Neural progenitor cell (in vitro differentiated cells): ENCODE data around the gene TECTA. TPM values are rescaled to one million over a fixed set of nuclear protein-coding genes. Genes with fewer than 3 reads are reported as not detected.
A peak's percentile ranks its signal among the peaks of the same experiment; 100 is the strongest.

Source experiments
- DNase-seq: peaks from one replicate; pipeline ENCODE4 v3.0.0-alpha.2; 2016; ENCODE audit warnings: low spot score
- H2AFZ ChIP-seq: fragments of 200-600 bp; sonication (generic); replicated peaks from 2 replicates; pipeline ENCODE4 v1.6.1; 2016; ENCODE audit warnings: antibody characterized with exemption
- H3F3A ChIP-seq: fragments of 200-600 bp; sonication (generic); 2 replicates; pipeline ENCODE4 v1.6.1; 2016; ENCODE audit warnings: antibody characterized with exemption, low read depth
- H3K27ac ChIP-seq: fragments of 200-600 bp; sonication (generic); 2 replicates; pipeline ENCODE4 v1.5.1; 2016; ENCODE audit warnings: mild to moderate bottlenecking
- H3K27me3 ChIP-seq: fragments of 200-600 bp; sonication (generic); 2 replicates; pipeline ENCODE4 v1.6.1; 2016; ENCODE audit warnings: mild to moderate bottlenecking, moderate library complexity
- H3K36me3 ChIP-seq: fragments of 200-600 bp; sonication (generic); 2 replicates; pipeline ENCODE4 v1.5.1; 2016
- H3K4me1 ChIP-seq: fragments of 200-600 bp; sonication (generic); 2 replicates; pipeline ENCODE4 v1.6.1; 2016; ENCODE audit warnings: mixed run types
- H3K4me2 ChIP-seq: fragments of 200-600 bp; sonication (generic); 2 replicates; pipeline ENCODE4 v1.6.1; 2016
- H3K4me3 ChIP-seq: fragments of 200-600 bp; sonication (generic); 2 replicates; pipeline ENCODE4 v1.5.1; 2016
- H3K79me2 ChIP-seq: fragments of 200-600 bp; sonication (generic); 2 replicates; pipeline ENCODE4 v1.6.1; 2016; ENCODE audit warnings: low read depth
- H3K9ac ChIP-seq: fragments of 200-600 bp; sonication (generic); 2 replicates; pipeline ENCODE4 v1.6.1; 2016
- H3K9me3 ChIP-seq: fragments of 200-600 bp; sonication (generic); 2 replicates; pipeline ENCODE4 v1.5.1; 2016; ENCODE audit warnings: low read depth
- H4K20me1 ChIP-seq: fragments of 200-600 bp; sonication (generic); 2 replicates; pipeline ENCODE4 v1.6.1; 2016; ENCODE audit warnings: low read depth
- H3K27ac Mint-ChIP-seq: 3 replicates; pipeline ENCODE4 v1.8.0; 2021; ENCODE audit warnings: mixed read lengths
- H3K27me3 Mint-ChIP-seq: 2 replicates; pipeline ENCODE4 v1.8.0; 2022; ENCODE audit warnings: low read depth, mild to moderate bottlenecking, inconsistent platforms, moderate library complexity, mixed read lengths; ENCODE audit not compliant: insufficient read depth
- H3K36me3 Mint-ChIP-seq: 3 replicates; pipeline ENCODE4 v1.8.0; 2021; ENCODE audit warnings: mixed read lengths
- H3K4me1 Mint-ChIP-seq: 3 replicates; pipeline ENCODE4 v1.8.0; 2021; ENCODE audit warnings: mixed read lengths
- H3K4me3 Mint-ChIP-seq: 3 replicates; pipeline ENCODE4 v1.8.0; 2021; ENCODE audit warnings: mild to moderate bottlenecking, moderate library complexity, mixed read lengths
- H3K9me3 Mint-ChIP-seq: 3 replicates; pipeline ENCODE4 v1.8.0; 2020; ENCODE audit warnings: mixed read lengths
- EZH2 ChIP-seq: fragments of 200-600 bp; sonication (generic); IDR thresholded peaks from 2 replicates; pipeline ENCODE4 v1.6.1; 2017; ENCODE audit warnings: antibody characterized with exemption, mild to moderate bottlenecking, moderate library complexity
- EZH2phosphoT487 ChIP-seq: fragments of 200-600 bp; sonication (generic); IDR thresholded peaks from 2 replicates; pipeline ENCODE4 v1.6.1; 2017; ENCODE audit warnings: antibody characterized with exemption
- total RNA-seq: library from RNA; depleted of rRNA; stranded (reverse); fragments of >200 nt; gene quantifications from 2 replicates; pipeline ENCODE4 v1.2.3, GENCODE V29; 2015; ENCODE audit warnings: low replicate concordance
- TF ChIP-seq, protein P1 (sequence below): fragments of 200-600 bp; sonication (generic); IDR thresholded peaks from 2 replicates; pipeline ENCODE4 v1.5.1; 2017; ENCODE audit warnings: antibody characterized with exemption, mild to moderate bottlenecking

Gene TECTA, protein sequence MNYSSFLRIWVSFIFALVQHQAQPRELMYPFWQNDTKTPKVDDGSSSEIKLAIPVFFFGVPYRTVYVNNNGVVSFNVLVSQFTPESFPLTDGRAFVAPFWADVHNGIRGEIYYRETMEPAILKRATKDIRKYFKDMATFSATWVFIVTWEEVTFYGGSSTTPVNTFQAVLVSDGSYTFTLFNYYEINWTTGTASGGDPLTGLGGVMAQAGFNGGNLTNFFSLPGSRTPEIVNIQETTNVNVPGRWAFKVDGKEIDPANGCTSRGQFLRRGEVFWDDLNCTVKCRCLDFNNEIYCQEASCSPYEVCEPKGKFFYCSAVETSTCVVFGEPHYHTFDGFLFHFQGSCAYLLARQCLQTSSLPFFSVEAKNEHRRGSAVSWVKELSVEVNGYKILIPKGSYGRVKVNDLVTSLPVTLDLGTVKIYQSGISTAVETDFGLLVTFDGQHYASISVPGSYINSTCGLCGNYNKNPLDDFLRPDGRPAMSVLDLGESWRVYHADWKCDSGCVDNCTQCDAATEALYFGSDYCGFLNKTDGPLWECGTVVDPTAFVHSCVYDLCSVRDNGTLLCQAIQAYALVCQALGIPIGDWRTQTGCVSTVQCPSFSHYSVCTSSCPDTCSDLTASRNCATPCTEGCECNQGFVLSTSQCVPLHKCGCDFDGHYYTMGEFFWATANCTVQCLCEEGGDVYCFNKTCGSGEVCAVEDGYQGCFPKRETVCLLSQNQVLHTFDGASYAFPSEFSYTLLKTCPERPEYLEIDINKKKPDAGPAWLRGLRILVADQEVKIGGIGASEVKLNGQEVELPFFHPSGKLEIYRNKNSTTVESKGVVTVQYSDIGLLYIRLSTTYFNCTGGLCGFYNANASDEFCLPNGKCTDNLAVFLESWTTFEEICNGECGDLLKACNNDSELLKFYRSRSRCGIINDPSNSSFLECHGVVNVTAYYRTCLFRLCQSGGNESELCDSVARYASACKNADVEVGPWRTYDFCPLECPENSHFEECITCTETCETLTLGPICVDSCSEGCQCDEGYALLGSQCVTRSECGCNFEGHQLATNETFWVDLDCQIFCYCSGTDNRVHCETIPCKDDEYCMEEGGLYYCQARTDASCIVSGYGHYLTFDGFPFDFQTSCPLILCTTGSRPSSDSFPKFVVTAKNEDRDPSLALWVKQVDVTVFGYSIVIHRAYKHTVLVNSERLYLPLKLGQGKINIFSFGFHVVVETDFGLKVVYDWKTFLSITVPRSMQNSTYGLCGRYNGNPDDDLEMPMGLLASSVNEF (N-terminal part only)
- 0.84 and 1.2 TPM in 2 replicates for total RNA-seq

DNA sequence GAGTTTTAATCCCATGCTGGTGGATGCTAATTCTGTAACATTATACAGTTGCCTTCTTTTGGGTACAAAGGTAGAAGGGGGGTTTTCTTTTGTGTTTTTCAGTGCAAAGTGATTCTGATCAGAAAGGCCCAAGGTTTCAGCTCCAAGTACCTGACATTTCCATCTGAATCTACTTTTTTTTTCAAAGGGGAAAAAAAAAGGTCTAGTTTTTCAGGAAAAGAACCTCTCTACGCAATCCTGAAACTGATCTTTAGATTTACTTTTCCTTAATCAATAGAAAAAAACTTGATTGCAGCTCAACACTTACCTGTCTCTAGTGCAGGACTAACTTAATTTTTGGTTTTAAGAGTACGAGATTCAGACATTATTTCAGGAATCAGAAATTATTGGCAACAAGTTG, at the start of gene TECTA:
Gene TECTA, plus strand, starts transcription at position 301 of the 400 bp plus-strand sequence. CDS start 1,423 bp downstream, outside the sequence.
- no peak within 1 kb of the TSS for H3K9ac ChIP-seq
- no peaks in the 10 kb centered on the region for H3K9me3 ChIP-seq
- Mint-ChIP-seq H3K27ac (no peak within 1 kb of the TSS), H3K4me3 (no peak within 1 kb of the TSS), H3K27me3 (no peaks in the 10 kb centered on the region), H3K4me1 (peaks cover 15% of the 10 kb centered on the region), H3K9me3 (no peaks in the 10 kb centered on the region), H3K36me3 (no peaks in the 10 kb centered on the region)
- TF ChIP-seq, protein P1, sequence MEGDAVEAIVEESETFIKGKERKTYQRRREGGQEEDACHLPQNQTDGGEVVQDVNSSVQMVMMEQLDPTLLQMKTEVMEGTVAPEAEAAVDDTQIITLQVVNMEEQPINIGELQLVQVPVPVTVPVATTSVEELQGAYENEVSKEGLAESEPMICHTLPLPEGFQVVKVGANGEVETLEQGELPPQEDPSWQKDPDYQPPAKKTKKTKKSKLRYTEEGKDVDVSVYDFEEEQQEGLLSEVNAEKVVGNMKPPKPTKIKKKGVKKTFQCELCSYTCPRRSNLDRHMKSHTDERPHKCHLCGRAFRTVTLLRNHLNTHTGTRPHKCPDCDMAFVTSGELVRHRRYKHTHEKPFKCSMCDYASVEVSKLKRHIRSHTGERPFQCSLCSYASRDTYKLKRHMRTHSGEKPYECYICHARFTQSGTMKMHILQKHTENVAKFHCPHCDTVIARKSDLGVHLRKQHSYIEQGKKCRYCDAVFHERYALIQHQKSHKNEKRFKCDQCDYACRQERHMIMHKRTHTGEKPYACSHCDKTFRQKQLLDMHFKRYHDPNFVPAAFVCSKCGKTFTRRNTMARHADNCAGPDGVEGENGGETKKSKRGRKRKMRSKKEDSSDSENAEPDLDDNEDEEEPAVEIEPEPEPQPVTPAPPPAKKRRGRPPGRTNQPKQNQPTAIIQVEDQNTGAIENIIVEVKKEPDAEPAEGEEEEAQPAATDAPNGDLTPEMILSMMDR, result no peak
- TF ChIP-seq EZH2 (no peak), EZH2phosphoT487 (no peak)
- H3K27ac ChIP-seq, result no peak within 1 kb of the TSS
- H4K20me1 ChIP-seq, result no peaks in the 10 kb centered on the region
- peaks cover 4% of the 10 kb centered on the region for H3F3A ChIP-seq
- H3K79me2 ChIP-seq, result no peaks in the 10 kb centered on the region
- H3K4me3 ChIP-seq, result no peak within 1 kb of the TSS
- H3K27me3 ChIP-seq, result no peaks in the 10 kb centered on the region
- H3K4me1 ChIP-seq, result peaks cover 16% of the 10 kb centered on the region
- H2AFZ ChIP-seq, result no peak within 1 kb of the TSS
- peak; percentile 44 for DNase-seq
- H3K36me3 ChIP-seq, result no peaks in the 10 kb centered on the region
- peak within 1 kb of the TSS; percentile 58 for H3K4me2 ChIP-seq

DNA sequence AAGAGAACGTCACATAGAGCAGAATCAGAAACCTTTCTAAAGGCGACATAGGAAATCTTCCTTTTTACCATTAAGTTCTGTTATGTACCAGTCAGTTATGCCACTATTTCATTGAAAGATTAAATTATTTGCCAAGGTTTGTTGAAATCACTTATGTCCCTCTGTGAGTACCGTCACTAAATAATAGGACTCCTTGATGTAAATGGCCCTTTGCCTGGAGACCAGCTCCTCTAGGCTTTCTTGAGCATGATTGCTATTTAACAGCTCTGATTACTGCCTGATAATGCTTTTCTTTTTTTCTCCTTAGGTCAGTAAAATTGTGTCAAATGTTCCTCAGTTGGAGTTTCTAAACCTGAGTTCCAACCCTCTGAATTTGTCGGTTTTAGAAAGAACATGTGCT, 47.8 kb upstream of the TECTA start:
- DNase-seq, result no peak
- TF ChIP-seq, protein P1, result no peak
- TF ChIP-seq EZH2 (no peak), EZH2phosphoT487 (no peak)
- Mint-ChIP-seq H3K27me3 (no peaks in the 10 kb centered on the region), H3K4me3 (no peak overlapping the region), H3K4me1 (no peaks in the 10 kb centered on the region), H3K27ac (no peak overlapping the region), H3K36me3 (peaks cover 15% of the 10 kb centered on the region), H3K9me3 (no peaks in the 10 kb centered on the region)
- Histone ChIP-seq H3F3A (no peaks in the 10 kb centered on the region), H3K4me2 (no peak overlapping the region), H2AFZ (no peak overlapping the region), H3K4me3 (no peak overlapping the region), H3K27ac (no peak overlapping the region), H3K4me1 (no peaks in the 10 kb centered on the region), H4K20me1 (no peaks in the 10 kb centered on the region), H3K79me2 (no peaks in the 10 kb centered on the region), H3K27me3 (no peaks in the 10 kb centered on the region), H3K9me3 (no peaks in the 10 kb centered on the region), H3K9ac (no peak overlapping the region), H3K36me3 (peaks cover 23% of the 10 kb centered on the region)

DNA sequence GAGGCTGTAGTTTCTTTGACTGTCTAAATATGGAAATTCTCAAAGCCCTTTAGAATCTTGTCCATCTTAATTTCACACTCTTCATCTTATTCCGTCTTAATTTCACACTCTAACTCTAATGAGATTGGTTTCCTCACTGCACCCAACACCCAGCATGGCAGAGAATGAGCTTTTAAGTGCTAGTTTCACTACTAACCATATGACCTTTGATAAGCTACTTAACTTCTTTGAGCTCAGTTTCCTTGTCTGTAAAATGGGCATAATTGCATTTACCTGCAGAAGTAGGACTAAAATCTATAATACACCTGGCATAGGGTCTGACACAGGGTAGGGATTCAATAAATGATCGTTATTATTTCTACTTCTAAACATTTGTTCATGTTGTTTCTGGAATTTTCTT, 46.8 kb upstream of the TECTA start:
- Histone ChIP-seq H3K9me3 (no peaks in the 10 kb centered on the region), H3K36me3 (peaks cover 33% of the 10 kb centered on the region), H3K9ac (no peak overlapping the region), H3F3A (no peaks in the 10 kb centered on the region), H3K27ac (no peak overlapping the region), H3K4me1 (no peaks in the 10 kb centered on the region), H3K79me2 (no peaks in the 10 kb centered on the region), H2AFZ (no peak overlapping the region), H4K20me1 (no peaks in the 10 kb centered on the region), H3K27me3 (no peaks in the 10 kb centered on the region), H3K4me2 (no peak overlapping the region), H3K4me3 (no peak overlapping the region)
- DNase-seq, result no peak
- Mint-ChIP-seq H3K9me3 (no peaks in the 10 kb centered on the region), H3K4me3 (no peak overlapping the region), H3K27ac (no peak overlapping the region), H3K4me1 (no peaks in the 10 kb centered on the region), H3K36me3 (peaks cover 10% of the 10 kb centered on the region), H3K27me3 (no peaks in the 10 kb centered on the region)
- TF ChIP-seq, protein P1, result no peak
- TF ChIP-seq EZH2phosphoT487, result no peak
- no peak for TF ChIP-seq EZH2
